Ectodermal cell (in vitro differentiated cells): Measurements from ENCODE around the gene ALOX15B.

ENCODE experiments used
- H3K27ac ChIP-seq: 2 replicates; pipeline ENCODE4 v1.7.0; 2013; ENCODE audit warnings: mild to moderate bottlenecking, low read depth, low read length; ENCODE audit not compliant: insufficient read depth, poor library complexity, severe bottlenecking
- H3K27me3 ChIP-seq: 2 replicates; pipeline ENCODE4 v1.7.0; 2013; ENCODE audit warnings: mild to moderate bottlenecking, low read length; ENCODE audit not compliant: insufficient read depth, control insufficient read depth, poor library complexity, severe bottlenecking
- H3K36me3 ChIP-seq: one replicate; pipeline ENCODE4 v1.7.0; 2013; ENCODE audit warnings: low read length; ENCODE audit not compliant: control insufficient read depth, insufficient read depth
- H3K4me1 ChIP-seq: one replicate; pipeline ENCODE4 v1.7.0; 2013; ENCODE audit warnings: low read length; ENCODE audit not compliant: control insufficient read depth, insufficient read depth
- H3K4me3 ChIP-seq: 2 replicates; pipeline ENCODE4 v1.7.0; 2013; ENCODE audit warnings: low read depth, low read length, control low read depth; ENCODE audit not compliant: insufficient read depth
- H3K9me3 ChIP-seq: 2 replicates; pipeline ENCODE4 v1.7.0; 2013; ENCODE audit warnings: mild to moderate bottlenecking, low read length, moderate library complexity; ENCODE audit not compliant: control insufficient read depth
- WGBS, 2 experiments: methylation state at CpG; one replicate each; pipeline ENCODE4 v1.1.7; 2013; ENCODE audit warnings: missing lambda C conversion rate in 2 of 2; 5-methylcytosine and 5-hydroxymethylcytosine counted together

Gene ALOX15B

DNA sequence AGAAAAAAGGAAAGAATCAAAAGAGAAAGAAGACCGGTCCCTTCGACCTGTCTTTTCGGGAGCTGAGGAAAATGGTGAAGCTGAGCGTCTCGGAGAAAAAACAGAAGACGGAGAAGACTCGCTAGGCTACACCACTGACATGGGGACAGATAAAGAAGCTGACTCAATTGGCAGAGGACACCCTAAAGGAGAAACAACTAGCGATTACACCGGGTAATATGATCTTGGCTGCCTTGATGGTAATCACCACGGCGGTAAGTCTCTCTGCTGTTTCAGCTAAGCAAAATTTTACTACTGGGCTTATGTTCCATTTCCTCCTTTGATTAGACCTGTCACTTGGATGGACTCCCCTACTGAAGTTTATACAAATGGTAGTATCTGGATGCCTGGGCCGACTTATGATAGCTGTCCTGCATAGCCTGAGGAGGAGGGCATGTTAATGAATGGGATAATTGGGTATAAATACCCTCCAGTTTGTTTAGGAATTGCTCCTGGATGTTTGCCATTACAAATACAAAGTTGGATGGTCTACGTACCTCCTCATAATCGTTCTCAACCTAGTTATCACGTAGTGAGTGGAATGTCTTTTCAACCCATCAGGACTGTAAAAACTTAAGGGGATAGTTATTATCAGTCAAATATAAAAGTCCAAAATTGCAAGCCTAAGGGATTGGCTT is 24.1 kb downstream of the ALOX15B start:
- H3K36me3 ChIP-seq, result no peaks in the 10 kb centered on the region
- peaks cover 88% of the 10 kb centered on the region for H3K27me3 ChIP-seq
- 4 to 6% methylated on average over 12 to 14 of the region's 15 CpGs for WGBS, 2 experiments
- H3K4me3 ChIP-seq, result no peak overlapping the region
- no peak overlapping the region for H3K27ac ChIP-seq
- H3K4me1 ChIP-seq, result peaks cover 5% of the 10 kb centered on the region
- H3K9me3 ChIP-seq, result no peaks in the 10 kb centered on the region

- WGBS, 2 experiments, result 7 to 8% methylated on average over 17 to 20 of the region's 28 CpGs
- Histone ChIP-seq H3K4me1 (peaks cover 5% of the 10 kb centered on the region), H3K36me3 (no peaks in the 10 kb centered on the region), H3K27ac (no peak overlapping the region), H3K4me3 (no peak overlapping the region), H3K9me3 (no peaks in the 10 kb centered on the region), H3K27me3 (peaks cover 88% of the 10 kb centered on the region)
These were observed 25.1 kb downstream of the ALOX15B start for GRCh38 chr17:8063761-8064534.

- 56 to 70% methylated on average over 5 to 6 of the region's 6 CpGs for WGBS, 2 experiments
- peaks cover 86% of the 10 kb centered on the region for H3K27me3 ChIP-seq
These were observed 25.7 kb downstream of the ALOX15B start for GRCh38 chr17:8064561-8065019.

DNA sequence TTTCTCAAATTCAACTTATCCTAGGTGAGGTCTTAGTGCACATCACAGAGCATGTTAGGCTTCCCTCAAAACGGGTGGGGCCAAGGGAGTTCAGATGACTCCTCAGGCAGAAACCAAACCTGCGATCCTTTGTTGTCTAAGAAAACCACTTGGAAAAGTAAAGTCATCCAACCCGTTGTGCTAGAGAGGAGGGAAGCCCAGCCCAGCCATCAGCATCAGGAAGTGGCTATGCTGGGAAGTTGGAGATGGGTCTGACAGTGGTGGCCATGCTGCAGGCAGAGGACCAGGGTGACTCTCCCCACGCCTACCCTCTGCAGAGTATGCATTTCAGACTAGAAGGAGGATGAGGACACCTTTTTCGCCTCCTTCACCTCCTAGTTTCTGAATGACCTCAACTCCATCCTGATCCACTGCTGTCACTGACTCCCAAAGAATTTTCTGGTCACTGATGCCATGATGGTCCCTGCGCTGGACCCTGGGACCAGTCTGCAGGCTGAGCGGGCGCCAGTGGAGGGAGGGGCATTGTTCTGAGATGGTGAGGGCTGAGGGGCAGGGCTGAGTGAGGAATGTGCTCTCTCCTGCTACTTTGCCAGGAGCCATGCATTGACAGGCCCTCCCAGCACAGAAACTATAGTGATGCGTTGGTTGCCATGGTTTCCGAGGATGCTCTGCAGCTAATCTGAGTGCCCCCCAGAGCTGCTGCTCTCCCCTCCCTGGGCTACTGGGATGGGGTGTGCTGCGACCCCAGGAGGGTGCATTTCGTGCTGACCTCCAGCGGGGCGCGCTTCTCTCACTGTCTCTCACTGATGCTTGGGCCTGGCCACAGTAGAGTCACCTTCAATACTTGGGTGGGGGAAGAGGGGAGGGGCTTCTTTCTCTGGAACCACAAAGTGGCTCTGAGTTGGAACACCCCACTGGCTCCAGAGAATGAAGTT is 28.2 kb downstream of the ALOX15B start:
- H3K4me1 ChIP-seq, result peaks cover 5% of the 10 kb centered on the region
- H3K36me3 ChIP-seq, result no peaks in the 10 kb centered on the region
- H3K27me3 ChIP-seq, result peaks cover 86% of the 10 kb centered on the region
- H3K9me3 ChIP-seq, result no peaks in the 10 kb centered on the region
- H3K4me3 ChIP-seq, result no peak overlapping the region
- 67 to 76% methylated on average over 15 of the region's 15 CpGs for WGBS, 2 experiments
- H3K27ac ChIP-seq, result no peak overlapping the region

More at GRCh38 chr17:8064561-8065019, 25.7 kb downstream of the ALOX15B start:
- Histone ChIP-seq H3K4me1 (peaks cover 5% of the 10 kb centered on the region), H3K4me3 (no peak overlapping the region), H3K27ac (no peak overlapping the region), H3K36me3 (no peaks in the 10 kb centered on the region), H3K9me3 (no peaks in the 10 kb centered on the region)

DNA sequence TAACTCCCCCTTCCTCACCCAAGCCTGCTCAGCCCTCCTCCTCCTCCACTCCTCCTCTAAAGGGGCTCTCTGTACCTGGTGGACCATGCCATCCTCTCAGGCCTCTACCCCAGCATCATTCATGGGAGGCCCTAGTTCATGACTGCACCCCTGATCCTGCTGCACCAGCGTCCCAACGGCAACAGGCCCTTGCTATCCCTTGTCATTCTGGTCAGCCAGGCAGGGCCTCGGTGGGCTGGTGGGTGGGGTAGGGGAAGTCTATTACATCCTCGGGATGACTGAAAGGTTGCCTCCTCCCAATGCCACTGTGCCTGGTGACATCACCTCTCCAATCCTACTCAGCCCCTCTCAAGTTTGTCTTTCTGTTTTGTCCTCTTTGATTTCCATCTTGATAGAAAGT is 28.9 kb downstream of the ALOX15B start:
- Histone ChIP-seq H3K9me3 (no peaks in the 10 kb centered on the region), H3K4me1 (peaks cover 11% of the 10 kb centered on the region), H3K4me3 (no peak overlapping the region), H3K27me3 (peaks cover 86% of the 10 kb centered on the region), H3K27ac (no peak overlapping the region), H3K36me3 (no peaks in the 10 kb centered on the region)
- 87 to 91% methylated on average over 3 to 4 of the region's 4 CpGs for whole genome bisulfite sequencing, 2 experiments

DNA sequence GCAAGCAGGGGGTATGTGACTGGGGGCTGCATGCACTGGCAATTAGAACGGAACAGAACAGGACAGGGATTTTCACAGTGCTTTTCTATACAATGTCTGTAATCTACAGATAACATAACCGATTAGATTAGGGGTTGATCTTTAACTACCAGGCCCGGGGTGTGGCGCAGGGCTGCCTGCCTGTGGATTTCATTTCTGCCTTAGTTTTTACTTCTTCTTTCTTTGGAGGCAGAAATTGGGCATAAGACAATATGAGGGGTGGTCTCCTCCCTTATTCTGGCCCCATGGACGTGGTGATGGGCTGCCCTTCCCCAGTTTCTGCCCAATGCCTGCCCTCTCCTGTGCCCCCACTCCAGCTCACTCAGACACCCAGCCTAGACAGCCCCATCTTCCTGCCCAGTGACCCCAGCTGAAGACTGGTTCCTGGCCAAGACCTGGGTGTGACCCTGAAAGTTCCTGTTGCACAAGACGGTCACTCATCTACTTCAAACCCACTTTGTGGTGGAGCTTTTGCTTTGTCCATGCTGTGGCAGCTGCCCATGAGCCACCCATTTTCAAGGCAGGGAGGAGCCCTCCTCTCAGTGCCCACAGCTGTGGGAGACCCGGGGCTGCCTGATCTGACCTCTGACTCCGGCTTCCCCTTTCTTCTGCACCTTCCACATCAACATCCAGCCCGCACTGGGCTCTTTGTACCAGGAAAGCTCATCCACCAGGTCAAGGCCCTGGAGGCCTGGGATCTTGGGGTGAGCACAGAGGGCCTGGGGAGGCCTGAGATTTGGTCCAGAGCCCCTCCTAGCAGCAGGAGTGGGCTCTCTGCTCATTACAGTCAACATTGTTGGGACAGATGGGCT is 30.1 kb downstream of the ALOX15B start:
- peaks cover 87% of the 10 kb centered on the region for H3K27me3 ChIP-seq
- WGBS, 2 experiments, result 87 to 91% methylated on average over 9 of the region's 9 CpGs
- no peak overlapping the region for H3K27ac ChIP-seq

DNA sequence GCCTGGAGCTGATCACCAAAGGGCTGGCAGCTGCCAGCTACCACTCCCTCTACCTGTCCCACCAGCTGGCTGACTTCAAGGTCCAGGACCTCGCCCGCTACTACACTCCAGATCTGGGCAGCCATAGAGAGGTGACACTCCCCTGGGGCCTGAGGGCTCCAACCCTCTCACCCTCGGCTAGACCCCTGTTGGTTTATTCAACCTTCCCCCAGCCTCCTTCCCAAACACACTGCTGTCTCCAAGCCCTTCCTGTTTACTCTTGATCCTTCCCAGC is 30.7 kb downstream of the ALOX15B start:
- Histone ChIP-seq H3K9me3 (no peaks in the 10 kb centered on the region), H3K36me3 (no peaks in the 10 kb centered on the region), H3K4me3 (no peak overlapping the region), H3K27ac (no peak overlapping the region), H3K4me1 (peaks cover 7% of the 10 kb centered on the region), H3K27me3 (peaks cover 87% of the 10 kb centered on the region)
- 77 to 89% methylated on average over 3 of the region's 3 CpGs for WGBS, 2 experiments

More for the DNA sequence above, 30.1 kb downstream of the ALOX15B start:
- H3K4me1 ChIP-seq, result peaks cover 7% of the 10 kb centered on the region
- H3K36me3 ChIP-seq, result no peaks in the 10 kb centered on the region
- no peaks in the 10 kb centered on the region for H3K9me3 ChIP-seq
- no peak overlapping the region for H3K4me3 ChIP-seq

DNA sequence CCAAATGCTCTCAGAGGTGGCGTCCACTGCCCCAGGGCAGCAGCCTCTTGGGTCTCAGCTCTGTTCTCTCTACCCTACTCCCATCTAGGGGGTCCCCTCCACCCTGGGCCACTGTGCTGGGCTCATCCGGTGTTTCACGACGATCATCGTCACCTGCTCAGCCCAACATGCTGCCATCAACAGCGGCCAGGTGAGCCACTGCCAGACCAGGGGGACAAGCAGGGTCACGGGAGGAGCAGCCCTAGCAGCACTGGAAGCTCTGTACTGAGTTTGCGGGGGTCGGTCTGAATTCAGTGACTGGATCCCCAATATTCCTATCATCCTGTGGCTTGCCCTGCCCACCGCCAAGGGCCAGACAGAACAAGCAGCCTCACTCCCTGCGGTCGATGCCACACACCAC is 32.6 kb downstream of the ALOX15B start:
- WGBS, 2 experiments, result 82 to 84% methylated on average over 12 of the region's 12 CpGs
- Histone ChIP-seq H3K36me3 (no peaks in the 10 kb centered on the region), H3K27me3 (peaks cover 89% of the 10 kb centered on the region), H3K4me3 (no peak overlapping the region), H3K4me1 (peaks cover 7% of the 10 kb centered on the region), H3K9me3 (no peaks in the 10 kb centered on the region), H3K27ac (no peak overlapping the region)

DNA sequence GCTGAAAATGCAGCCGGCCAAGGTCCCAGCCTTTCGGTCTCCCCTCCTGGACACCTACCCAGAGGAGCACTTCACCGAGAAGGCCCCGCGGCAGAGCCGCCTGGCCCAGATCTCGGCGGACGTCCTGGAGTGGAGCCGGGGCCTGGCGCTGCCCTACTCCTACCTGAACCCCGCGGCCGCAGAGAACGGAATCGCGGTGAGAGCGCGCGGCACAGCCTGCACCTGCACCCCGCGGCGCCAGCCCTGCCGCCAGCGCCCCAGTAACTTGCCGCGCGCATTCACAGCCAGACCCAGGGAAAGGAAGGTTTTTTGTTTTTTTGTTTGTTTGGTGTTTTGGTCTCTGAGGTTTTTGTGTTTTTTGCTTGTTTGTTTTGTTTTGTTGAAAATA is 33.5 kb downstream of the ALOX15B start:
- Histone ChIP-seq H3K27me3 (peaks cover 89% of the 10 kb centered on the region), H3K27ac (no peak overlapping the region), H3K9me3 (no peaks in the 10 kb centered on the region), H3K36me3 (no peaks in the 10 kb centered on the region), H3K4me3 (no peak overlapping the region), H3K4me1 (peaks cover 7% of the 10 kb centered on the region)
- 10% methylated on average over 28 of the region's 28 CpGs for WGBS, 2 experiments
